K562 (cell line): ENCODE results near the gene MYO16. TPM values are rescaled to one million over a fixed set of nuclear protein-coding genes. Genes with fewer than 3 reads are reported as not detected.

Experiments
- ATAC-seq: fragments of 200-7000 bp; cut with Tn5 transposase; 3 replicates; pipeline ENCODE4 v1.9.1; 2020; ENCODE audit warnings: moderate library complexity
- BruUV-seq: library from RNA; stranded (reverse); fragments of 400-500 nt; replicated peaks from 2 replicates; lab custom pipeline; 2021; lab: Mats Ljungman, UMichigan
- CTCF ChIA-PET: fragments of 300-600 bp; formaldehyde crosslinking; extraction: SDS; loops from one replicate; lab custom pipeline; 2021; ENCODE audit warnings: low intra/inter-chr PET ratio; lab: Yijun Ruan, JAX
- POLR2A ChIA-PET: fragments of 300-600, 350-650 bp; sonication (Branson Sonifier 250); formaldehyde crosslinking; extraction: SDS; loops from one replicate; lab custom pipeline; 2021; ENCODE audit warnings: antibody characterized with exemption, inconsistent platforms; lab: Yijun Ruan, JAX
- DNase-seq, 4 experiments: peaks; one replicate each; pipeline versions ENCODE4 v3.0.0 to v3.0.0-alpha.2; 2011 to 2018; ENCODE audit warnings: low spot score in 3 of 4, mixed read lengths in 3 of 4; ENCODE audit errors: extremely low read depth in 1 of 4
- FAIRE-seq: peaks from 2 replicates; lab custom pipeline; 2011; peaks lifted over from hg19 to GRCh38; lab: Jason Lieb, UNC
- H2AFZ ChIP-seq: 2 replicates; pipeline ENCODE4 v1.6.0; 2011; ENCODE audit warnings: low read depth, low read length, control low read depth, inconsistent platforms
- H3K27ac ChIP-seq: fragments of 200-600 bp; 3 replicates; pipeline ENCODE4 v1.8.0; 2011; ENCODE audit warnings: low read depth, mild to moderate bottlenecking, control low read depth, inconsistent platforms, low read length, moderate library complexity, mixed read lengths; ENCODE audit errors: extremely low read depth
- H3K27me3 ChIP-seq, 2 experiments: fragments of 300-600 bp in 1 of 2; 2 replicates in 1 of 2; 3 replicates in 1 of 2; pipeline versions ENCODE4 v1.6.0 to v1.8.0; 2011; ENCODE audit warnings: inconsistent platforms in 2 of 2, low read length in 2 of 2, mild to moderate bottlenecking in 1 of 2, mixed read lengths in 1 of 2, moderate library complexity in 1 of 2; ENCODE audit not compliant: control insufficient read depth in 2 of 2, insufficient read depth in 2 of 2
- H3K36me3 ChIP-seq: fragments of 300-600 bp; 3 replicates; pipeline ENCODE4 v1.8.0; 2011; ENCODE audit warnings: mild to moderate bottlenecking, low read length, inconsistent platforms; ENCODE audit not compliant: control insufficient read depth, insufficient read depth
- H3K4me1 ChIP-seq, 2 experiments: fragments of 200-600 bp in 1 of 2; replicated peaks in 1 of 2; 2 replicates in 1 of 2; 3 replicates in 1 of 2; pipeline versions ENCODE4 v1.5.1 to v1.8.0; 2011; ENCODE audit warnings: inconsistent platforms in 2 of 2, low read length in 2 of 2, mild to moderate bottlenecking in 1 of 2, mixed read lengths in 1 of 2, moderate library complexity in 1 of 2; ENCODE audit not compliant: control insufficient read depth in 2 of 2, insufficient read depth in 2 of 2
- H3K4me2 ChIP-seq: 2 replicates; pipeline ENCODE4 v1.6.1; 2011; ENCODE audit warnings: low read length, control low read depth, inconsistent platforms, mixed read lengths; ENCODE audit not compliant: insufficient read depth
- H3K4me3 ChIP-seq: fragments of 200-600 bp; sonication (generic), shearing (Covaris generic); 2 replicates; pipeline ENCODE4 v1.5.1; 2016; ENCODE audit warnings: control low read depth, inconsistent platforms
- H3K79me2 ChIP-seq: fragments of 200-600 bp; 3 replicates; pipeline ENCODE4 v1.8.0; 2011; ENCODE audit warnings: low read length, inconsistent platforms; ENCODE audit not compliant: control insufficient read depth, insufficient read depth
- H3K9ac ChIP-seq, 2 experiments: 2 replicates each; pipeline versions ENCODE4 v1.6.0 to v1.6.1; 2011; ENCODE audit warnings: low read depth in 2 of 2, low read length in 2 of 2, control low read depth in 1 of 2, inconsistent platforms in 1 of 2, mild to moderate bottlenecking in 1 of 2, mixed read lengths in 1 of 2; ENCODE audit not compliant: insufficient read depth in 1 of 2
- H3K9me1 ChIP-seq: one replicate; pipeline ENCODE4 v1.6.0; 2011; ENCODE audit warnings: inconsistent platforms, mild to moderate bottlenecking, low read length, moderate library complexity; ENCODE audit not compliant: control insufficient read depth, insufficient read depth
- H3K9me3 ChIP-seq: replicated peaks from 2 replicates; pipeline ENCODE4 v1.5.1; 2011; ENCODE audit warnings: low read depth, low read length, inconsistent platforms; ENCODE audit not compliant: control insufficient read depth, insufficient read depth
- H4K20me1 ChIP-seq: replicated peaks from 2 replicates; pipeline ENCODE4 v1.6.1; 2011; ENCODE audit warnings: low read length, inconsistent platforms, mixed read lengths; ENCODE audit not compliant: control insufficient read depth, insufficient read depth
- CBFB ChIP-seq: sonication (generic); formaldehyde crosslinking; IDR thresholded peaks from 2 replicates; pipeline ENCODE4 v1.4.0; 2020; ENCODE audit warnings: mild to moderate bottlenecking, missing genetic modification reagents
- GTF2B ChIP-seq: IDR thresholded peaks from 2 replicates; pipeline ENCODE4 v1.6.1; 2011; ENCODE audit not compliant: insufficient read length; ENCODE audit errors: extremely low read depth
- POLR2B ChIP-seq: fragments of 450-650 bp; IDR thresholded peaks from 2 replicates; pipeline ENCODE4 v1.6.1; 2018; ENCODE audit warnings: low read depth; ENCODE audit not compliant: partially characterized antibody
- RBM15 ChIP-seq: fragments of 200-400 bp; formaldehyde crosslinking; IDR thresholded peaks from 2 replicates; pipeline ENCODE4 v1.6.1; 2018; ENCODE audit warnings: mild to moderate bottlenecking, low read length, moderate library complexity; ENCODE audit not compliant: insufficient read depth
- ZBTB33 ChIP-seq: sonication (generic); formaldehyde crosslinking; IDR thresholded peaks from 2 replicates; pipeline ENCODE4 v1.8.1; 2023; ENCODE audit warnings: mild to moderate bottlenecking, missing genetic modification reagents
- WGBS: fragments of 100-300 bp; shearing (Covaris generic); methylation state at CpG from one replicate; pipeline ENCODE4 v1.1.6; 2016; ENCODE audit warnings: low coverage, mixed read lengths; ENCODE audit not compliant: insufficient coverage; ENCODE audit errors: missing lambda C conversion rate; 5-methylcytosine and 5-hydroxymethylcytosine counted together
- in situ Hi-C: fragments of 300-500 bp; cut with MboI; formaldehyde crosslinking; loops from 4 replicates; pipeline ENCODE4 v1.15.0; 2018; ENCODE audit warnings: inconsistent platforms, mixed read lengths
- intact Hi-C: fragments of 100-400 bp; cut with micrococcal nuclease; formaldehyde crosslinking; loops from 2 replicates; pipeline ENCODE4 v1.14.2; 2022
- polyA plus RNA-seq, 8 experiments: library from polyadenylated mRNA; depleted of rRNA in 4 of 8; stranded (reverse) in 5 of 8; unstranded in 3 of 8; fragments of >200 nt; fragmentation: Nextera tagmentation in 2 of 8; fragmentation: Illumina TruSeq in 1 of 8; extraction: Ambion mirVana in 2 of 8; extraction: Trizol in 1 of 8; gene quantifications; 2 replicates each; pipeline versions ENCODE4 v1.2.1 to v1.2.3, GENCODE V29; 2011 to 2014; ENCODE audit warnings: inconsistent platforms in 1 of 8, missing spikeins in 1 of 8
- total RNA-seq, 7 experiments: library from RNA; depleted of rRNA in 6 of 7; stranded (reverse); fragments of >200 nt in 6 of 7; fragmentation: Illumina TruSeq in 2 of 7; extraction: Trizol in 2 of 7; gene quantifications; 2 replicates each; pipeline versions ENCODE4 v1.2.1 to v1.2.3, GENCODE V29; 2011 to 2021; ENCODE audit warnings: low replicate concordance in 1 of 7

Gene MYO16
- total and polyA plus RNA-seq, 9 of the 15 experiments (the other 6 are each of a cell fraction or from before 2014, with no cell fraction given), result 4.3 to 45.7 (median 12.1) TPM

- ATAC-seq (no peak), FAIRE-seq (no peak), DNase-seq (no peak)
- H3K79me2 ChIP-seq, result no peaks in the 10 kb centered on the region
- no peak overlapping the region for H3K4me3 ChIP-seq
- 29% methylated on average over 6 of the region's 7 CpGs for WGBS
- BruUV-seq, result no TSS peak
- in situ Hi-C loops, result no loop called here
- TF ChIP-seq ZBTB33 (CRISPR knock-in tag) (no peak), RBM15 (no peak), GTF2B (no peak), CBFB (CRISPR knock-in tag) (no peak), POLR2B (no peak)
- no peak overlapping the region for H2AFZ ChIP-seq
- no peaks in the 10 kb centered on the region for H3K9me1 ChIP-seq
- no peak overlapping the region for H3K27ac ChIP-seq
- H3K36me3 ChIP-seq, result no peaks in the 10 kb centered on the region
- CTCF ChIA-PET, result no interaction called here
- intact Hi-C loops, result no loop called here
- no peaks in the 10 kb centered on the region for H3K27me3 ChIP-seq
- no peak overlapping the region for H3K9ac ChIP-seq
- POLR2A ChIA-PET, result no interaction called here
- H4K20me1 ChIP-seq, result no peaks in the 10 kb centered on the region
- no peaks in the 10 kb centered on the region for H3K4me1 ChIP-seq
- H3K4me2 ChIP-seq, result no peak overlapping the region
- no peaks in the 10 kb centered on the region for H3K9me3 ChIP-seq
Measured at GRCh38 chr13:108981407-108981806, 352.0 kb downstream of the MYO16 start.
